Measurements from ENCODE around the gene KIF1B.
"Not testable (repeated sequence)": the region's sequence is repeated elsewhere in the genome, so short reads cannot be mapped to it uniquely, and the experiment has no call there.

KIF1B gene

GRCh38 chr1:10415211-10415930 lies 205.0 kb downstream of the KIF1B start:
- Histone ChIP-seq H3K4me1 (ENCODE audit: insufficient read depth, low read length) (no peaks in the 10 kb centered on the region), H3K36me3 (ENCODE audit: insufficient read depth, low read length) (peaks cover 86% of the 10 kb centered on the region)

GRCh38 chr1:10415967-10416366 lies 205.6 kb downstream of the KIF1B start:
- H3K36me3 ChIP-seq (ENCODE audit: insufficient read depth, low read length), result peaks cover 84% of the 10 kb centered on the region
- H3K27me3 ChIP-seq (ENCODE audit: insufficient read depth, low read length); H2AFZ ChIP-seq (ENCODE audit: low read depth, low read length): not testable (repeated sequence)

More at GRCh38 chr1:10415211-10415930, 205.0 kb downstream of the KIF1B start:
- Histone ChIP-seq H2AFZ (ENCODE audit: low read depth, low read length) (no peak overlapping the region), H3K4me3 (ENCODE audit: low read length) (no peak overlapping the region), H3K27me3 (ENCODE audit: insufficient read depth, low read length) (no peaks in the 10 kb centered on the region), H3K9me3 (ENCODE audit: low read length) (no peaks in the 10 kb centered on the region)

GRCh38 chr1:10418741-10419140 lies 208.4 kb downstream of the KIF1B start:
- not testable (repeated sequence) for H3K4me1 ChIP-seq (ENCODE audit: insufficient read depth, low read length); H2AFZ ChIP-seq (ENCODE audit: low read depth, low read length); H3K27me3 ChIP-seq (ENCODE audit: insufficient read depth, low read length); H3K4me3 ChIP-seq (ENCODE audit: low read length); H3K9me3 ChIP-seq (ENCODE audit: low read length)
- peaks cover 70% of the 10 kb centered on the region for H3K36me3 ChIP-seq (ENCODE audit: insufficient read depth, low read length)

More at GRCh38 chr1:10415967-10416366, 205.6 kb downstream of the KIF1B start:
- not testable (repeated sequence) for H3K9me3 ChIP-seq (ENCODE audit: low read length); H3K4me3 ChIP-seq (ENCODE audit: low read length); H3K4me1 ChIP-seq (ENCODE audit: insufficient read depth, low read length)

- no peaks in the 10 kb centered on the region for H3K4me1 ChIP-seq (ENCODE audit: insufficient read depth, low read length)
- H3K36me3 ChIP-seq (ENCODE audit: insufficient read depth, low read length), result peaks cover 64% of the 10 kb centered on the region
- no peak overlapping the region for H2AFZ ChIP-seq (ENCODE audit: low read depth, low read length)
- no peaks in the 10 kb centered on the region for H3K27me3 ChIP-seq (ENCODE audit: insufficient read depth, low read length)
- H3K4me3 ChIP-seq (ENCODE audit: low read length), result no peak overlapping the region
- H3K9me3 ChIP-seq (ENCODE audit: low read length), result no peaks in the 10 kb centered on the region
Observed at GRCh38 chr1:10419351-10419750, 209.0 kb downstream of the KIF1B start.

- Histone ChIP-seq H3K36me3 (ENCODE audit: insufficient read depth, low read length) (peaks cover 47% of the 10 kb centered on the region), H3K4me3 (ENCODE audit: low read length) (no peak overlapping the region), H3K9me3 (ENCODE audit: low read length) (no peaks in the 10 kb centered on the region), H3K27me3 (ENCODE audit: insufficient read depth, low read length) (no peaks in the 10 kb centered on the region), H3K4me1 (ENCODE audit: insufficient read depth, low read length) (no peaks in the 10 kb centered on the region), H2AFZ (ENCODE audit: low read depth, low read length) (no peak overlapping the region)
Observed at GRCh38 chr1:10421637-10422036, 211.3 kb downstream of the KIF1B start.

GRCh38 chr1:10424034-10424433 lies 213.7 kb downstream of the KIF1B start:
- Histone ChIP-seq H3K4me3 (ENCODE audit: low read length) (no peak overlapping the region), H3K27me3 (ENCODE audit: insufficient read depth, low read length) (no peaks in the 10 kb centered on the region), H2AFZ (ENCODE audit: low read depth, low read length) (no peak overlapping the region), H3K4me1 (ENCODE audit: insufficient read depth, low read length) (no peaks in the 10 kb centered on the region), H3K36me3 (ENCODE audit: insufficient read depth, low read length) (peaks cover 28% of the 10 kb centered on the region), H3K9me3 (ENCODE audit: low read length) (no peaks in the 10 kb centered on the region)

- Histone ChIP-seq H3K4me3 (ENCODE audit: low read length) (no peak overlapping the region), H3K4me1 (ENCODE audit: insufficient read depth, low read length) (peaks cover under 1% of the 10 kb centered on the region), H3K36me3 (ENCODE audit: insufficient read depth, low read length) (peaks cover 23% of the 10 kb centered on the region), H3K9me3 (ENCODE audit: low read length) (no peaks in the 10 kb centered on the region), H3K27me3 (ENCODE audit: insufficient read depth, low read length) (no peaks in the 10 kb centered on the region), H2AFZ (ENCODE audit: low read depth, low read length) (no peak overlapping the region)
Observed at GRCh38 chr1:10424651-10425050, 214.3 kb downstream of the KIF1B start.

GRCh38 chr1:10425826-10426534 lies 215.6 kb downstream of the KIF1B start:
- H2AFZ ChIP-seq (ENCODE audit: low read depth, low read length); H3K9me3 ChIP-seq (ENCODE audit: low read length): not testable (repeated sequence)
- H3K36me3 ChIP-seq (ENCODE audit: insufficient read depth, low read length), result peaks cover 12% of the 10 kb centered on the region

GRCh38 chr1:10426535-10426848 lies 216.1 kb downstream of the KIF1B start:
- not testable (repeated sequence) for H3K36me3 ChIP-seq (ENCODE audit: insufficient read depth, low read length); H3K4me3 ChIP-seq (ENCODE audit: low read length); H3K27me3 ChIP-seq (ENCODE audit: insufficient read depth, low read length); H3K9me3 ChIP-seq (ENCODE audit: low read length); H2AFZ ChIP-seq (ENCODE audit: low read depth, low read length)
- H3K4me1 ChIP-seq (ENCODE audit: insufficient read depth, low read length), result peaks cover 10% of the 10 kb centered on the region

More at GRCh38 chr1:10425826-10426534, 215.6 kb downstream of the KIF1B start:
- H3K4me1 ChIP-seq (ENCODE audit: insufficient read depth, low read length); H3K4me3 ChIP-seq (ENCODE audit: low read length); H3K27me3 ChIP-seq (ENCODE audit: insufficient read depth, low read length): not testable (repeated sequence)

- Histone ChIP-seq H3K27me3 (ENCODE audit: insufficient read depth, low read length) (no peaks in the 10 kb centered on the region), H2AFZ (ENCODE audit: low read depth, low read length) (no peak overlapping the region), H3K4me1 (ENCODE audit: insufficient read depth, low read length) (peaks cover 11% of the 10 kb centered on the region), H3K4me3 (ENCODE audit: low read length) (no peak overlapping the region), H3K36me3 (ENCODE audit: insufficient read depth, low read length) (peaks cover 6% of the 10 kb centered on the region), H3K9me3 (ENCODE audit: low read length) (no peaks in the 10 kb centered on the region)
Observed at GRCh38 chr1:10428984-10429383, 218.6 kb downstream of the KIF1B start.

GRCh38 chr1:10429868-10430215 lies 219.5 kb downstream of the KIF1B start:
- Histone ChIP-seq H3K4me3 (ENCODE audit: low read length) (peak overlapping the region; percentile 93), H2AFZ (ENCODE audit: low read depth, low read length) (no peak overlapping the region), H3K9me3 (ENCODE audit: low read length) (no peaks in the 10 kb centered on the region), H3K36me3 (ENCODE audit: insufficient read depth, low read length) (peaks cover 6% of the 10 kb centered on the region), H3K27me3 (ENCODE audit: insufficient read depth, low read length) (no peaks in the 10 kb centered on the region), H3K4me1 (ENCODE audit: insufficient read depth, low read length) (peaks cover 11% of the 10 kb centered on the region)

- Histone ChIP-seq H2AFZ (ENCODE audit: low read depth, low read length) (peak within 1 kb of the TSS; percentile 83), H3K4me3 (ENCODE audit: low read length) (peak within 1 kb of the TSS; percentile 93), H3K27me3 (ENCODE audit: insufficient read depth, low read length) (no peaks in the 10 kb centered on the region), H3K9me3 (ENCODE audit: low read length) (no peaks in the 10 kb centered on the region), H3K36me3 (ENCODE audit: insufficient read depth, low read length) (peaks cover 6% of the 10 kb centered on the region), H3K4me1 (ENCODE audit: insufficient read depth, low read length) (peaks cover 11% of the 10 kb centered on the region)
Observed at GRCh38 chr1:10430216-10431069, 220.1 kb downstream of the KIF1B start, which contains the start of gene CENPS. Gene CENPS, plus strand, starts transcription at chr1:10430433. Its CDS starts 85 bp downstream, at chr1:10430518.
